Tibial artery (tissue), 4 donors: ENCODE results near the gene APOL1.
A peak's percentile ranks its signal among the peaks of the same experiment; 100 is the strongest.

Experiments used
- DNase-seq, 2 donors: peaks; one replicate each; pipeline ENCODE4 v3.0.0-alpha.2; 2019
- H3K27ac ChIP-seq, 2 donors: fragments of 200-600 bp; sonication (generic) in 1 of 2; 1 replicate in 1 of 2; 2 replicates in 1 of 2; pipeline ENCODE4 v1.5.1; 2018 to 2019; ENCODE audit warnings: mild to moderate bottlenecking in 1 of 2
- H3K27me3 ChIP-seq, 2 donors: fragments of 200-600 bp; sonication (generic) in 1 of 2; one replicate each; pipeline versions ENCODE4 v1.5.1 to v1.6.0; 2016 to 2019
- H3K36me3 ChIP-seq, 3 donors: fragments of 200-600 bp; sonication (generic) in 2 of 3; one replicate each; pipeline ENCODE4 v1.5.1; 2016 to 2019; ENCODE audit warnings: mild to moderate bottlenecking in 2 of 3
- H3K4me1 ChIP-seq, 4 donors: fragments of 200-600 bp; sonication (generic) in 2 of 4; 1 replicate in 3 of 4; 2 replicates in 1 of 4; pipeline ENCODE4 v1.5.1; 2016 to 2019
- H3K4me3 ChIP-seq, 2 donors: fragments of 200-600 bp; sonication (generic) in 1 of 2; 1 replicate in 1 of 2; 2 replicates in 1 of 2; pipeline ENCODE4 v1.5.1; 2018 to 2019; ENCODE audit warnings: mild to moderate bottlenecking in 2 of 2
- H3K9me3 ChIP-seq, 3 donors: fragments of 200-600 bp; sonication (generic) in 1 of 3; one replicate each; pipeline ENCODE4 v1.5.1; 2016 to 2019
- CTCF ChIP-seq, 2 experiments: fragments of 200-600 bp in 1 of 2; fragments of 450-650 bp in 1 of 2; IDR thresholded peaks; one replicate each; pipeline ENCODE4 v1.5.1; 2017 to 2019; ENCODE audit warnings: antibody characterized with exemption in 2 of 2, mild to moderate bottlenecking in 1 of 2, moderate library complexity in 1 of 2
- intact Hi-C: fragments of 100-400 bp; cut with DNase I; formaldehyde crosslinking; loops from one replicate; pipeline ENCODE4 v1.15.0; 2023; ENCODE audit warnings: low total_unique reads

APOL1 gene

GRCh38 chr22:36280379-36280778, 27.4 kb downstream of the APOL1 start:
- no peak overlapping the region for H3K4me3 ChIP-seq
- TF ChIP-seq CTCF (IDR thresholded peaks at IDR 0.05): no peak
- H3K9me3 ChIP-seq: no peaks in the 10 kb centered on the region
- peaks cover 0 to 11% (median 5%) of the 10 kb centered on the region in 4 donors for H3K4me1 ChIP-seq
- peak in 1 of 2 donors; percentile 65 for DNase-seq
- H3K27me3 ChIP-seq: no peaks in the 10 kb centered on the region
- peak overlapping the region in 1 of 2 donors; percentile 20 for H3K27ac ChIP-seq
- H3K36me3 ChIP-seq: peaks cover 49 to 57% (median 52%) of the 10 kb centered on the region in 3 donors
- intact Hi-C loops: no loop called here

DNA sequence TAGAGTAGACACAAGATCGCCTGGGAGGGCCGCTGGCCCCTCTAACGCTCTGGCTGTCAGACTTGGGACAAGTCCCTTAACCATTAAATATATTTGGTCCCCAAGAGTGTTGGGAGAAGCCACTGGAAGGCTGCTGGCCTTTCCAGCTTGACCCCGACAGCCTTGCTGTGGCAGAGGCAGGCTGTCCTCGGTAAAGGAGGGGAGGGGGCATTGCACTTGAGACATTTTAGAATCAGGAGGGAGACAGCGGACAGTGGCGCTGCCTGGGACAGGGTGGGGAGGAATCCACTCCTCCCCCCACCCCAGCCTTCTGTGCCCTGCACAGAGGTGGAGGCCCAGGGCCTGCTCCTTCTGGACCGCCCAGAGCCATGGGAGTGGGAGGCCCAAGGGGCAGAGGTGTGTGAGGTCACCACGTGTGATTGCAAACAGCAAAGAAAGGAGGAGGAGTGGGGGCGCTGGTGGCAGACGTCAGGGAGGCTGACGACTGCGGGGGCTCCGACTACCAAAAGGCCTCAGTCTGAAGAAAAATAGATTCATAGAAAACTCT, 28.9 kb downstream of the APOL1 start:
- Histone ChIP-seq H3K4me1 (peaks cover 0 to 15% (median 5%) of the 10 kb centered on the region in 4 donors), H3K27ac (peak overlapping the region in 1 of 2 donors; percentile 34), H3K27me3 (no peaks in the 10 kb centered on the region), H3K4me3 (no peak overlapping the region), H3K9me3 (no peaks in the 10 kb centered on the region), H3K36me3 (peaks cover 64 to 71% (median 66%) of the 10 kb centered on the region in 3 donors)
- intact Hi-C loops: no loop called here
- peak in 1 of 2 donors; percentile 65 for DNase-seq
- TF ChIP-seq CTCF (IDR thresholded peaks at IDR 0.05): no peak

- Histone ChIP-seq H3K4me1 (peaks cover 0 to 18% (median 4%) of the 10 kb centered on the region in 4 donors), H3K36me3 (peaks cover 69 to 76% (median 72%) of the 10 kb centered on the region in 3 donors), H3K4me3 (no peak overlapping the region), H3K27ac (peak overlapping the region in 1 of 2 donors; percentile 34), H3K27me3 (no peaks in the 10 kb centered on the region), H3K9me3 (no peaks in the 10 kb centered on the region)
- DNase-seq: peak in 1 of 2 donors; percentile 67
- TF ChIP-seq CTCF (IDR thresholded peaks at IDR 0.05): no peak
- intact Hi-C loops: no loop called here
Observed at GRCh38 chr22:36282328-36282831, 29.4 kb downstream of the APOL1 start.

GRCh38 chr22:36284171-36284571, 31.2 kb downstream of the APOL1 start:
- Histone ChIP-seq H3K4me3 (no peak overlapping the region), H3K27me3 (no peaks in the 10 kb centered on the region), H3K36me3 (peaks cover 87 to 94% (median 90%) of the 10 kb centered on the region in 3 donors), H3K4me1 (peaks cover 0 to 11% (median 0%) of the 10 kb centered on the region in 4 donors), H3K9me3 (no peaks in the 10 kb centered on the region), H3K27ac (no peak overlapping the region)
- intact Hi-C loops: no loop called here
- peak in 1 of 2 donors; percentile 66 for DNase-seq
- no peak for TF ChIP-seq CTCF (IDR thresholded peaks at IDR 0.05)

DNA sequence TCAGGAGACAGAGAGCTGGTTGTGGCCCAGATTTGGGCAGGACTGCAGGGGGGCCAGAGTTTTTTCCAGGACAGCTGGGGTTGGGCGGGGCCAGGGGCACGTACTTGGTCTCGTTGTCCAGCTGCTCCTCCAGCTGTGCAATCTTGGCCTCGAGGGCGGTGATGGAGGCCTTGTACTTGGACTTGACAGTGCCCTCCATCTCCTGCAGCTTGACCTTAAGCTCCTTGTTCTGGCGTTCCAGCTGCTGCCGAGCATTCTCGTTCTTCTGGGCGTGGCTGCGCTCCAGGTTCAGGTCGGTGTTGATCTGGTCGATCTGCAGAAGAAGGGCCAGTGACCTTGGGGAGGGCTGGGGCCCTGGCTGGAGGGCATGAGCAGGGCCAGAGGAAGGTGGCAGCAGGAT, 32.1 kb downstream of the APOL1 start:
- intact Hi-C loops: no loop called here
- no peak for TF ChIP-seq CTCF (IDR thresholded peaks at IDR 0.05)
- Histone ChIP-seq H3K9me3 (no peaks in the 10 kb centered on the region), H3K27me3 (no peaks in the 10 kb centered on the region), H3K27ac (peak overlapping the region; percentile 56 to 59), H3K4me3 (no peak overlapping the region), H3K36me3 (peaks cover 94 to 99% (median 98%) of the 10 kb centered on the region in 3 donors), H3K4me1 (peaks cover 0 to 11% (median 0%) of the 10 kb centered on the region in 4 donors)
- DNase-seq: no peak
